Measurements from ENCODE around the gene LENG8. TPM values are rescaled to one million over a fixed set of nuclear protein-coding genes. Genes with fewer than 3 reads are reported as not detected.

The LENG8 gene
- total and polyA plus RNA-seq, 7 donors: 21.7 to 60.2 (median 28.6) TPM

- ATAC-seq: no peak
- Histone ChIP-seq H3K4me3 (peak overlapping the region; percentile 78), H3K27me3 (ENCODE audit: insufficient read depth in 3 of 3, low read length in 2 of 3) (peaks cover 0 to 2% (median 0%) of the 10 kb centered on the region in 3 donors), H3K27ac (peak overlapping the region; percentile 91), H3K4me1 (peaks cover 9% of the 10 kb centered on the region), H3K9me3 (no peaks in the 10 kb centered on the region), H3K36me3 (ENCODE audit: insufficient read depth in 1 of 2, low read depth in 1 of 2) (peaks cover 4 to 52% of the 10 kb centered on the region in 2 donors)
- intact Hi-C loops (cut with DNase I): loop anchor here in 1 of 2 donors (10.0 kb wide), 1 partner anchor 477 kb away; no protein-coding TSS in a partner anchor
- TF ChIP-seq CTCF (IDR thresholded peaks at IDR 0.05): no peak
- DNase-seq: peak; percentile 14 to 59
- WGBS, 3 donors: 55 to 68% (median 61%) methylated on average over 15 of the region's 15 CpGs
These were observed 13.2 kb downstream of the LENG8 start for GRCh38 chr19:54462047-54462654.

- no peak for TF ChIP-seq CTCF (IDR thresholded peaks at IDR 0.05)
- H3K36me3 ChIP-seq (ENCODE audit: insufficient read depth in 1 of 2, low read depth in 1 of 2): peaks cover 4 to 44% of the 10 kb centered on the region in 2 donors
- DNase-seq (peak; percentile 82), ATAC-seq (peak; percentile 17 to 35 (median 24))
- H3K4me1 ChIP-seq: peaks cover 9% of the 10 kb centered on the region
- 4 to 5% (median 5%) methylated on average over 59 to 91 of the region's 91 CpGs for WGBS, 3 donors
- H3K9me3 ChIP-seq: no peaks in the 10 kb centered on the region
- peak overlapping the region; percentile 91 for H3K27ac ChIP-seq
- peak overlapping the region; percentile 78 for H3K4me3 ChIP-seq
- intact Hi-C loops (cut with DNase I): loop anchor here in 1 of 2 donors (1.0 to 10.0 kb wide), 2 partner anchors 14 to 478 kb away; partner anchors contain the start of gene LENG8
- H3K27me3 ChIP-seq (ENCODE audit: insufficient read depth in 3 of 3, low read length in 2 of 3): peaks cover 0 to 2% (median 0%) of the 10 kb centered on the region in 3 donors
These were observed 13.9 kb downstream of the LENG8 start for GRCh38 chr19:54462655-54463530.

- Histone ChIP-seq H3K9me3 (no peaks in the 10 kb centered on the region), H3K27ac (peak within 1 kb of the TSS; percentile 91), H3K36me3 (ENCODE audit: insufficient read depth in 1 of 2, low read depth in 1 of 2) (peaks cover 0 to 37% of the 10 kb centered on the region in 2 donors), H3K27me3 (ENCODE audit: insufficient read depth in 3 of 3, low read length in 2 of 3) (peaks cover 0 to 2% (median 0%) of the 10 kb centered on the region in 3 donors), H3K4me3 (peak within 1 kb of the TSS; percentile 78), H3K4me1 (peaks cover 9% of the 10 kb centered on the region)
- TF ChIP-seq CTCF (IDR thresholded peaks at IDR 0.05): no peak
- peak; percentile 98 for DNase-seq
- peak; percentile 79 to 84 (median 81) for ATAC-seq
- 0 to 1% (median 1%) methylated on average over 40 to 41 of the region's 41 CpGs for WGBS, 3 donors
- intact Hi-C loops (cut with DNase I): loop anchor here in 1 of 2 donors (1.0 to 10.0 kb wide), 2 partner anchors 14 to 479 kb away; partner anchors contain the start of gene LENG8
These were observed 14.6 kb downstream of the LENG8 start, which contains the start of gene LENG9 for GRCh38 chr19:54463531-54464043. Gene LENG9 (minus strand): TSS chr19:54463778. CDS start chr19:54463526, 252 bp downstream.

GRCh38 chr19:54464044-54464629, 15.1 kb downstream of the LENG8 start:
- ATAC-seq: peak; percentile 50 to 67 (median 61)

More at GRCh38 chr19:54464044-54464629, 15.1 kb downstream of the LENG8 start:
- Histone ChIP-seq H3K36me3 (ENCODE audit: insufficient read depth in 1 of 2, low read depth in 1 of 2) (peaks cover 0 to 32% of the 10 kb centered on the region in 2 donors), H3K4me3 (peak overlapping the region; percentile 78), H3K4me1 (peaks cover 9% of the 10 kb centered on the region), H3K27ac (peak overlapping the region; percentile 91), H3K9me3 (no peaks in the 10 kb centered on the region), H3K27me3 (ENCODE audit: insufficient read depth in 3 of 3, low read length in 2 of 3) (peaks cover 0 to 6% (median 0%) of the 10 kb centered on the region in 3 donors)
- intact Hi-C loops (cut with DNase I): loop anchor here in 1 of 2 donors (10.0 kb wide), 1 partner anchor 479 kb away; no protein-coding TSS in a partner anchor
- WGBS, 3 donors: 1 to 2% (median 1%) methylated on average over 26 of the region's 26 CpGs
- peak; percentile 82 to 86 for DNase-seq
- no peak for TF ChIP-seq CTCF (IDR thresholded peaks at IDR 0.05)
